Activated T-helper 17 cell treated with anti-CD3 and anti-CD28 coated beads, Interleukin-2, amount 50 U/mL, for 72 hours (primary cell): ENCODE data around the gene ERI2. TPM values are rescaled to one million over a fixed set of nuclear protein-coding genes. Genes with fewer than 3 reads are reported as not detected.
"Not testable (repeated sequence)": the region's sequence is repeated elsewhere in the genome, so short reads cannot be mapped to it uniquely, and the experiment has no call there.

Experiments used
- ATAC-seq: fragments of 150-1000 bp; cut with Tn5 transposase; replicated peaks from 2 replicates; pipeline ENCODE4 v1.10.0; 2021; ENCODE audit warnings: mild to moderate bottlenecking, moderate library complexity
- H3K27ac Mint-ChIP-seq: one replicate; pipeline ENCODE4 v1.8.0; 2022; ENCODE audit warnings: mixed read lengths
- H3K27me3 Mint-ChIP-seq: one replicate; pipeline ENCODE4 v1.8.0; 2022; ENCODE audit warnings: mixed read lengths
- H3K36me3 Mint-ChIP-seq: one replicate; pipeline ENCODE4 v1.8.0; 2022; ENCODE audit warnings: low read depth, mild to moderate bottlenecking, mixed read lengths
- H3K4me1 Mint-ChIP-seq: one replicate; pipeline ENCODE4 v1.8.0; 2022; ENCODE audit warnings: mixed read lengths
- H3K4me3 Mint-ChIP-seq: one replicate; pipeline ENCODE4 v1.8.0; 2022; ENCODE audit warnings: mild to moderate bottlenecking, mixed read lengths
- H3K9me3 Mint-ChIP-seq: one replicate; pipeline ENCODE4 v1.8.0; 2022; ENCODE audit warnings: mixed read lengths
- total RNA-seq, 2 donors: library from RNA; stranded (reverse); gene quantifications; one replicate each; pipeline ENCODE4 v1.2.3, GENCODE V29; 2022

ERI2 gene
- total RNA-seq, 2 donors from 2014 or later, result 18.1 to 21.8 TPM

- Mint-ChIP-seq H3K36me3 (no peaks in the 10 kb centered on the region), H3K4me3 (no peak overlapping the region), H3K27me3 (no peaks in the 10 kb centered on the region)
Measured at GRCh38 chr16:20765732-20766131, 40.5 kb downstream of the ERI2 start.

GRCh38 chr16:20764448-20764847, 41.8 kb downstream of the ERI2 start:
- H3K27ac Mint-ChIP-seq, ATAC-seq, H3K9me3 Mint-ChIP-seq, H3K36me3 Mint-ChIP-seq, H3K27me3 Mint-ChIP-seq, H3K4me1 Mint-ChIP-seq: not testable (repeated sequence)
- H3K4me3 Mint-ChIP-seq, result peak overlapping the region; percentile 80

More at GRCh38 chr16:20765732-20766131, 40.5 kb downstream of the ERI2 start:
- no peak for ATAC-seq
- Mint-ChIP-seq H3K4me1 (no peaks in the 10 kb centered on the region), H3K9me3 (no peaks in the 10 kb centered on the region), H3K27ac (no peak overlapping the region)

- Mint-ChIP-seq H3K27me3 (no peaks in the 10 kb centered on the region), H3K27ac (peak within 1 kb of the TSS; percentile 76), H3K36me3 (no peaks in the 10 kb centered on the region), H3K9me3 (no peaks in the 10 kb centered on the region), H3K4me3 (peak within 1 kb of the TSS; percentile 80), H3K4me1 (no peaks in the 10 kb centered on the region)
- peak; percentile 100 for ATAC-seq
Measured at GRCh38 chr16:20763461-20764232, 42.6 kb downstream of the ERI2 start, which contains the start of gene ACSM3. TSS of gene ACSM3 (plus strand) at chr16:20764014. CDS start at chr16:20770035, 6,021 bp downstream.

- H3K27me3 Mint-ChIP-seq, result no peaks in the 10 kb centered on the region
- no peaks in the 10 kb centered on the region for H3K36me3 Mint-ChIP-seq
- peak overlapping the region; percentile 80 for H3K4me3 Mint-ChIP-seq
- H3K27ac Mint-ChIP-seq, result peak overlapping the region; percentile 76
- H3K4me1 Mint-ChIP-seq, result no peaks in the 10 kb centered on the region
- ATAC-seq, result no peak
- no peaks in the 10 kb centered on the region for H3K9me3 Mint-ChIP-seq
Measured at GRCh38 chr16:20762404-20763123, 43.7 kb downstream of the ERI2 start.

- Mint-ChIP-seq H3K4me3 (no peak overlapping the region), H3K27ac (no peak overlapping the region), H3K27me3 (no peaks in the 10 kb centered on the region), H3K4me1 (no peaks in the 10 kb centered on the region), H3K36me3 (no peaks in the 10 kb centered on the region), H3K9me3 (no peaks in the 10 kb centered on the region)
- ATAC-seq, result no peak
Measured at GRCh38 chr16:20761175-20761574, 45.1 kb downstream of the ERI2 start.

GRCh38 chr16:20760346-20760745, 45.9 kb downstream of the ERI2 start:
- H3K36me3 Mint-ChIP-seq, result no peaks in the 10 kb centered on the region
- H3K27me3 Mint-ChIP-seq, result no peaks in the 10 kb centered on the region
- H3K4me1 Mint-ChIP-seq, result no peaks in the 10 kb centered on the region
- H3K4me3 Mint-ChIP-seq, result no peak overlapping the region
- no peak overlapping the region for H3K27ac Mint-ChIP-seq
- no peaks in the 10 kb centered on the region for H3K9me3 Mint-ChIP-seq
- ATAC-seq, result no peak

- H3K4me3 Mint-ChIP-seq, ATAC-seq, H3K27ac Mint-ChIP-seq, H3K4me1 Mint-ChIP-seq, H3K9me3 Mint-ChIP-seq, H3K36me3 Mint-ChIP-seq, H3K27me3 Mint-ChIP-seq: not testable (repeated sequence)
Measured at GRCh38 chr16:20755799-20756198, 50.5 kb downstream of the ERI2 start.

GRCh38 chr16:20755238-20755637, 51.0 kb downstream of the ERI2 start:
- Mint-ChIP-seq H3K27me3 (peaks cover 3% of the 10 kb centered on the region), H3K9me3 (no peaks in the 10 kb centered on the region), H3K4me3 (no peak overlapping the region), H3K27ac (no peak overlapping the region), H3K4me1 (no peaks in the 10 kb centered on the region), H3K36me3 (no peaks in the 10 kb centered on the region)
- no peak for ATAC-seq

- ATAC-seq, result no peak
- Mint-ChIP-seq H3K27me3 (peaks cover 8% of the 10 kb centered on the region), H3K27ac (no peak overlapping the region), H3K9me3 (no peaks in the 10 kb centered on the region), H3K4me3 (no peak overlapping the region), H3K4me1 (no peaks in the 10 kb centered on the region), H3K36me3 (no peaks in the 10 kb centered on the region)
Measured at GRCh38 chr16:20753727-20754126, 52.5 kb downstream of the ERI2 start.

- Mint-ChIP-seq H3K36me3 (no peaks in the 10 kb centered on the region), H3K4me3 (no peak overlapping the region), H3K4me1 (no peaks in the 10 kb centered on the region), H3K27me3 (peaks cover 8% of the 10 kb centered on the region), H3K27ac (no peak overlapping the region), H3K9me3 (peaks cover 7% of the 10 kb centered on the region)
- no peak for ATAC-seq
Measured at GRCh38 chr16:20750558-20750957, 55.7 kb downstream of the ERI2 start.

- Mint-ChIP-seq H3K27ac (no peak overlapping the region), H3K9me3 (peaks cover 7% of the 10 kb centered on the region), H3K36me3 (no peaks in the 10 kb centered on the region), H3K4me3 (no peak overlapping the region), H3K4me1 (no peaks in the 10 kb centered on the region), H3K27me3 (peaks cover 8% of the 10 kb centered on the region)
- no peak for ATAC-seq
Measured at GRCh38 chr16:20749474-20749873, 56.8 kb downstream of the ERI2 start.

GRCh38 chr16:20747030-20747816, 59.0 kb downstream of the ERI2 start:
- H3K4me1 Mint-ChIP-seq, result no peaks in the 10 kb centered on the region
- no peak overlapping the region for H3K27ac Mint-ChIP-seq
- H3K4me3 Mint-ChIP-seq, result no peak overlapping the region
- no peaks in the 10 kb centered on the region for H3K36me3 Mint-ChIP-seq
- peaks cover 7% of the 10 kb centered on the region for H3K9me3 Mint-ChIP-seq
- no peak for ATAC-seq
- H3K27me3 Mint-ChIP-seq, result peaks cover 5% of the 10 kb centered on the region

- no peak for ATAC-seq
- H3K4me3 Mint-ChIP-seq, result no peak overlapping the region
- H3K4me1 Mint-ChIP-seq, result no peaks in the 10 kb centered on the region
- no peak overlapping the region for H3K27ac Mint-ChIP-seq
- no peaks in the 10 kb centered on the region for H3K36me3 Mint-ChIP-seq
- H3K27me3 Mint-ChIP-seq, result peaks cover 5% of the 10 kb centered on the region
- peaks cover 7% of the 10 kb centered on the region for H3K9me3 Mint-ChIP-seq
Measured at GRCh38 chr16:20746461-20746860, 59.8 kb downstream of the ERI2 start.
